CD4-positive, alpha-beta T cell treated with Interleukin-15 for 4 hours (primary cell): ENCODE data around the gene KRTAP5-2.
"Not testable (repeated sequence)": the region's sequence is repeated elsewhere in the genome, so short reads cannot be mapped to it uniquely, and the experiment has no call there.

Experiments
- DNase-seq: peaks from one replicate; pipeline ENCODE4 v3.0.0-alpha.2; 2020; ENCODE audit warnings: low spot score

The KRTAP5-2 gene

GRCh38 chr11:1589996-1590395 is 8.1 kb downstream of the KRTAP5-2 start:
- DNase-seq, result no peak

GRCh38 chr11:1589191-1589963 is 8.7 kb downstream of the KRTAP5-2 start:
- DNase-seq, result peak; percentile 54

- DNase-seq, result no peak
Measured at GRCh38 chr11:1586699-1587098, 11.4 kb downstream of the KRTAP5-2 start.

DNA sequence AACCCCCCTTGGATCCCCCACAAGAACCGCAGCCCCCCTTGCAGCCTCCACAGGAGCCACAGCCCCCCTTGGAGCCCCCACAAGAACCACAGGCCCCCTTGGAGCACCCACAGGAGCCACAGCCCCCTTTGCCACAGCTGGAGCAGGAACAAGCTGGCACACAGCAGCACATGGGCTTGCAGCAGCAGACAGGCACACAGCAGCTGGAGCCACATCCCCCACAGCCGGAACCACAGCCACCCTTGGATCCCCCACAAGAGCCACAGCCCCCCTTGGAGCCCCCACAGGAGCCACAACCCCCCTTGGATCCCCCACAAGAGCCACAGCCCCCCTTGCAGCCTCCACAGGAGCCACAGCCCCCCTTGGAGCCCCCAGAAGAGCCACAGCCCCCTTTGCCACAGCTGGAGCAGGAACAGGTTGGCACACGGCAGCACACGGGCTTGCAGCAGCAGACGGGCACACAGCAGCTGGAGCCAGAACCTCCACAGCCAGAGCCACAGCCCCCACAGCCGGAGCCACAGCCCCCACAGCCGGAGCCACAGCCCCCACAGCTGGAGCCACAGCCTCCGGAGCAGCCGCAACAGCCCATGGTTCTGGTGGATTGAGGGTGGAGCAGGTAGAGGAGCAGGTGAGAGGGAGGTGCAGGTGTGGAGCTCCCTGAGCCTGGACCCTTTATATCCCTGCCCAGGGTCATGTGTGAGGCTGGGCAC is 13.3 kb downstream of the KRTAP5-2 start, which contains the start of gene KRTAP5-1:
TSS of gene KRTAP5-1 (minus strand) at position 623 of the 710 bp plus-strand sequence. CDS start at position 589, 34 bp downstream.
- not testable (repeated sequence) for DNase-seq

GRCh38 chr11:1582909-1583308 is 15.2 kb downstream of the KRTAP5-2 start:
- not testable (repeated sequence) for DNase-seq

- DNase-seq, result no peak
Measured at GRCh38 chr11:1581976-1582375, 16.1 kb downstream of the KRTAP5-2 start.

DNA sequence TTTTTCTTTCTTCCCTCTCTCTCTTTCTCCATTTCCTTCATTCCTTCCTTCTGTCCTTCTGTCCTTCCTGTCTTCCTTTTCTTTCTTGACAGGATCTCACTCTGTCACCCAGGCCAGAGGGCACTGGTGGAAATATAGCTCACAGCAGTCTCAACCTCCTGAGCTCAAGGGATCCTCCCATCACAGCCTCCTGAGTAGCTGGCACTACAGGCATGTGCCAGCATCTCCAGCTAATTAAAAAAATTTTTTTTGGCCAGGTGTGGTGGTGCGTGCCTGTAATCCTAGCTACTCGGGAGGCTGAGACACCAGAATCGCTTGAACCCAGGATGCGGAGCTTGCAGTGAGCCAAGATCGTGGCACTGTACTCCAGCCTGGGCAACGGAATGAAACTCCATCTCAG is 21.3 kb downstream of the KRTAP5-2 start:
- DNase-seq, result no peak

DNA sequence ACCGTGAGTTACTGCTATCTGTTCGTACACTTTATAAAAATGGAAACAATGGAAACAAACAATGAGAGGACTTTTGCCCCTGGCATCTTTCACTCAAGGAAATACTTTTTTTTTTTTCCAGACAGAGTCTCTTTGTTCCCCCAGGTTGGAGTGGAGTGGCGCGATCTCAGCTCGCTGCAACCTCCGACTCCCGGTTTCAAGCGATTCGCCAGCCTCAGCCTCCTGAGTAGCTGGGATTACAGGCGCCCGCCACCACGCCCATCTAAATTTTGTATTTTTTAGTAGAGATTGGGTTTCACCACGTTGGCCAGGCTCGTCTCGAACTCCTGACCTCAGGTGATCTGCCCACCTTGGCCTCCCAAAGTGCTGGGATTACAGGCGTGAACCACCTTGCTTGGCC is 22.3 kb downstream of the KRTAP5-2 start:
- not testable (repeated sequence) for DNase-seq

DNA sequence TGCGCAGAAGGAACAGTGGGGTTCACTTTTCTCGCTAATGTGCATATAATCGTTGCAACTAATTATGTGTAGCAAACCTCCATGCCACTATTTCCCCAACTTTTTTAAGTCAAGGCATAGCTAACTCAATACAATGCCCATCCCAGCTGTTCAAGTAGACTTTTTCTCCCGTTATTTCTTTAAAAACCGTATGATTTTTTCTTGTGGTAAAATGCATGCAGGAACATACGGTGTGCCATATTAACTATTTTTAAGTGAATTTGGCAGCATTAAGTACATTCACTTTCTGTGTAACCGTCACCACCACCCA is 23.2 kb downstream of the KRTAP5-2 start:
- no peak for DNase-seq

DNA sequence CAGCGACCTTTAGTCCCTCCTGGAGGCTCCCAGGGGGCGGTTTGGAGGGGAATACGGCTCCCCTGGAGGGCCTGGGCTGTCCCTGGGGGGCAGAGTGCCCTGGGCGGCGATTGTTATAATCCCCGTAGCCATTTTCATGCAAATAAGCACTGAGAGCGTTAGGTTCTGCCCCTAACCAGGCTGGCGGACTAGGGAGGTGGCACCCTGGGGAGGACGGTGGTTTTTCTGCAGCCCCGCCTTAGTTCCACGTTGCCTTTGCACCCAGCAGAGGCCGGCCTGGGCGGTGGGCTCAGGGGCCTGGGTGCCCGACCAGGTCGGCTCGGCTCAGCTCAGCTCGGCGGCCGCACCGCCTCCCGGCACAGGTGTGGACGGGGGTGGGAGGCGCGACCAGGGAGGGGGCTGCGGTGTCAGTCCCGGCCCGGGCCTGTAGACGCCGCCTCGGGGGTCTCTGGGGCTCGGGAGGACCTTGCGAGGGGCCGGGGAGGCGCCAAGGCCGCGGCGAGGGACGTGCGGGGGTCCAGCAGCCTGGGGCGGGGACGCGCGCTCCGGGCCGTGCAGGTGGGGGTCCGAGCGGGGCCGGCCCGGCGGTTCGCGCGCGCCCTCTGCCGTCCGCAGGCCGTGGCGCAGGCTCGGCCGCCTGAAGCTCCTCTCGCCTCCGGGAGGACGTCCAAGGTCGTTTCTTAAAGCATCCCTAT is 23.7 kb downstream of the KRTAP5-2 start:
- DNase-seq, result peak; percentile 57

- DNase-seq, result no peak
Measured at GRCh38 chr11:1573903-1574237, 24.2 kb downstream of the KRTAP5-2 start.

DNA sequence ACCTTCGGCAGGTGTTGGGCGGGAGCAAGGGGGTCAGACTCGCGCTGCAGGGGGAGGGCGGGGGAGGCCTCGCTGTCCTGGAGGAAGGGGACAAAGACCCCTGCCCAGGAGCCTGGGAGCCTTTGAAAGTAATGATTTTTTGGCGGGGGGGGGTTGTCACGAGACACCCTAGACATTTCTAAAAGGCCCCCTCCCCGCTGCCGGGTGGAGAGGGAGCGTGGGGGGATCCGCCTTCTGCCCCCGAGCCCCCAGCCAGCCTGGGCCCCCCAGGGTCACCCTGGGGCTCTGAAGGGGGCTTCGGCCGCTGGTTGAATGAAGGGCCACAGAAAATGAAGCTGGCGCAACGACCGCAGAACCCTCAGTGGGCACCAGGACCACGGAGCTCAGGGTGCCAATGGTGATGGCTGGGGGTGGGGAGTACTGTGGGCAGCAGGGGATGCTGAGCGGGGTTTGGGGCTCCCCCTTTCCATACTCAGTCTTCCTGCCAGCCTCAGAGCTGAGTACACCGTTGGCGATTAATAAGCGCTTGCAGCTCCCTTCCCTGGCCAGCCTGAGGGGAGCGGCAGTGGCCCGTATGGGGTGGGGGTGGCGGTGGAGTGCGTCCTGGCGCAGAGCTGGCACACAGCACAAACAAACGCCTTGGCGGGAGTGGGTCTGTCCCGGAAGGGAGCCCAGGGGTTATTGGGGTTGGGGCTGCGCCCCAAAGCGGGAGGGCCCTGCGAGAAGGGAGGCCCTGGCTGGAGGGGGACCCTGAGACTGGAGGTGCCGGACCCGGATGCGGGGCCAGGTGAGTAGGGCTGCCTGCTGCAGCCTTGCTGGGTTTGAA is 24.8 kb downstream of the KRTAP5-2 start:
- no peak for DNase-seq

- peak; percentile 94 for DNase-seq
Measured at GRCh38 chr11:1572197-1573076, 25.7 kb downstream of the KRTAP5-2 start, which contains the start of gene DUSP8. Gene DUSP8 (minus strand): TSS chr11:1572271. CDS start chr11:1565826, 6,445 bp downstream.

DNA sequence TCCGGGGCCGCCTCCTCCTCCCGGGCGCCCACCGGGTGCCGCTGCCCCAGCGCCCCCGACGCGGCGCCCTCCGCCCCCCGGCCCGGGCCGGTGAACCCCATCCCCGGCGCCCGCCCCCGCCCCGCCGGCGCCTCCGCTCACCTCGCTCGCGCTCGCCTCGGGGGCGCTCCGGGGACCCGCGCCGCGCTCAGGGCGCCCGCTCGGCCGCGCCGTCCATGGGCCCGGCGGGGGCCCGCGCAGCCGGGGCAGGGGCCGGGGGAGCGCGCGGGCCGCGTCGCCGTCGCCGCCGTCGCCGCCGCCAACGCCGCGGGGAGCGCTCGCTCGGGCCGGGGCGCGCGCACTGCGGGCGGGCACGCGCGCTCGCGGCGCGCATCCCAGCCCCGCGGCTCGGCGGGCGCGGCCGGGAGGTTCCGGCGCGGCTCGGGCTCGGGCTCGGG is 26.3 kb downstream of the KRTAP5-2 start:
- DNase-seq, result no peak

DNA sequence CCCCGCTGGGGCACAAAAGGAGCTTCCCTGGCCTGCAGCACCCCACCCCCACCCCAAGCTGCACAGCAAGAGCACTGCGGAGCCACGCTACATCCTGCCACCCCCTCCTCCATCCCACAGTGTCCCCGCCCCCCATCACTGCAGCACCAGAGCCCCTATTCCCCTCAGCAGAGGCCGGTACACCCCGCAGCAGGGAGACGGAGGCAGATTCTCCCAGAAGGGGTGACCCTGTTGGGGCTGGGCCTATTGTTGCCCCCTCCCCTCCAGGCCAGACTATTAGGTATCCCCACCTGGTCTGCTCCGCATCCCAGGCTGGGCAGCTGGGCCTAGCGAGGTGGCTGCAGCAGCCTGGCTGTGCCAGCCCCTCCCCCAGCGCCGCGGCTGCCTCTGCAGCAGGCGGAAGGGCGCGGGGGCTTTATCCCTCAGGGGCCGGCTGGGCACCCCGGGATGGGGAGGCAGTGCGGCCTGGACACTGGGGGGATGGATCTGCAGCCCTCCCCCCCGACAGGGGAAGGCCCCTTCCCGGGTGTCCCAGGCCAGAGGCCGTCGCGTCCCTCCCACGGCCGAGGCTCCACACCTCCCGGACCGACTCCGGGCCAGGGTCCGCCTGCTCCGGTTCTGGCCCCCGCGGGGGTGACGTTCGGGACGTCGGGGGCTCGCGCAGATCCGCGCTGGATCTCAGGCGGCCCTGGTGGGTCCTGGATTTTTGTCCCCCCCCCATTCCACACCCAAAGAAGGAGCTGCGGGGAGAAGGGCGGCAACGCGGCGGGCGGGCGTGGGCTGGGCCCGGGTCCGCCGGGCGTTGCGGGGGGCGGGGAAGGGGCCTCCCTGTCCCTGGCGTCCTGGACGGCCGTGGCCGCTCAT is 27.0 kb downstream of the KRTAP5-2 start:
- no peak for DNase-seq

DNA sequence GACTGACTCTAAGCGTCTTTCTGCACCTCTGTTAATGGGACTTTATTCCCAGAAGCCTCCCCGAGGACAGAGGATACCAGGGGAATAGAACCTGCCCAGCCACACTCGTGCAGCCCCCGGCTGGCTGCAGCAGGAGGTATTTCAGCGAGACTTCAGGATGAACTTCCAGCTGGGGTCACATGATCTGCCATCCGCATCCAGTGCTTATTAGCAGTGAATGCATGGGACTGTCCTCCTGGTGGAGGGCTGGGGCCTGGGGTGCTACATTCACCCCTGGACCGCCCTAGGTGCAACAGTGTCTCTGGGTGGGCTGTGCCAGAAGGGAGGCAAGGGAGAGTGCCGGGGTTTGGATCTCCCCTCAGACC is 27.6 kb downstream of the KRTAP5-2 start:
- DNase-seq, result no peak

DNA sequence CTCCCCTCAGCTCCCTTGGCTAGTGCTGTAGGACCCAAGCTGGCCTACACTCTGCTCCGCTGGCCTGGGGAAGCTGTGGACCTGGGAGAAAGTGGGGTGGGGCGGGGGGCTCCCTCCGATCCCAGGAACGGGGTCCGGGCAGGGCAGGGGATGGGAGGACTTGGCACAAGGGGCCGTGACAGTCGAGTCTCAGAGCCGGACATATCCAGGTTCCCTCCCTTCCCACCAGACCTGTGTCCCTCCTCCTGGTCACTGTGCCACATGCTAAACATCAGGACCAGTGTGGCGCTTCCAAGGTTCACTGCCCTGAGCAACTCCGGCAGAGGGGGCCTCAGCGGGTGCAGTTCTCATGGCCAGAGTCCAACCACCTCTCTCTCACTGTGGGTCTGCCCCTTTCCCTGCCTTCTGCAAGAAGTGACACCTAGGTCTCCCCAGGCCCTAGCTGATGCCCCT is 28.1 kb downstream of the KRTAP5-2 start:
- no peak for DNase-seq

DNA sequence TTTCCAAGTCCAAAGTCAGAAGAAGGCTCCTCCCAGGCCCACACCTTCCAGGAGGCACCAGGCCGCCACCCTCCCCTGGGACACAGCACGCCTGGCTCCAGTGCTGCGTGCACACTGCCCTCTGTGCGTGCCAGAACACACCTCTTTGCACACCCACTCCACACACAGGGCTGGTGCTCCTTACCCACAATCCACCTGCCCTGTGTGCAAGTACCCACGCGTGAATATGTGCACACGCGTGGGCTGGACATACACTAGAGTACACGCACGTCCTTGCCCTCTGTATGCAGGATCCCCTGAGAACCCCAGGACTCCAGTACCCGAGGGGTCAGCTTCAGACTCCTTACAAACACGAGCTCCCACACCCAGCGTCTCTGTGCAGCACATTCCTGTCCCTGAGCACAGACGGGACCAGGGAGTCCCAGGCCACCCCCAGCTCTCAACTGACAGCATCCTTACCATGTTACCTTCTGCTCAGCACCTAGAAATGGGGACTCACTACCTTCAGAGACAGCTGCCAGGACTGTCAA is 28.8 kb downstream of the KRTAP5-2 start:
- DNase-seq, result no peak

DNA sequence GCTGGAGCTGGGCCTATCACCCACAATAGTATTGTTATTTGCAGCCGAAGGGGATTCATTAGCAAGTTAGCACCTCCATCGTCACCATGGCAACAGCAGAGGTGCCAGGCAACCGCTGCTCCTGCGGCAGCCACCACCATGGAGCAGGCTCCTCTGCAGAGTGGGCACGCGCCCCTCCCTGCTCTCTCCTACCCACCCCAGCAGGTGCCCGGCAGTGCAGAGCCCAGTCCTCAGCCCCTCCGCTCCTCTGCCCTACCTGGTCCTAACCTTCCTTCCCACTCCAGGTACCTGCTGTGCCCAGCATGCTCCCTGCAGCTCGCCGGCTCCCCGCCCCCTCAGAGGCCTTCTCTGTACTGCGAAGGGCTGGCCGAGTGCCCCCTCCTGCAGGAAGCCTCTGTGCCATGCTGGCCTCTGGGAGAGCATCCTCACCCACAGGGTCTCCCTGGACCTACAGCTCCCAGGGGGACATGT is 29.6 kb downstream of the KRTAP5-2 start:
- peak; percentile 71 for DNase-seq

GRCh38 chr11:1567721-1568100 is 30.4 kb downstream of the KRTAP5-2 start:
- no peak for DNase-seq
